Measurements from ENCODE around the gene FLAD1.

The FLAD1 gene

GRCh38 chr1:155017041-155017945, 34.1 kb downstream of the FLAD1 start:
- DNase-seq (ENCODE audit: low spot score): peak; percentile 91

DNA sequence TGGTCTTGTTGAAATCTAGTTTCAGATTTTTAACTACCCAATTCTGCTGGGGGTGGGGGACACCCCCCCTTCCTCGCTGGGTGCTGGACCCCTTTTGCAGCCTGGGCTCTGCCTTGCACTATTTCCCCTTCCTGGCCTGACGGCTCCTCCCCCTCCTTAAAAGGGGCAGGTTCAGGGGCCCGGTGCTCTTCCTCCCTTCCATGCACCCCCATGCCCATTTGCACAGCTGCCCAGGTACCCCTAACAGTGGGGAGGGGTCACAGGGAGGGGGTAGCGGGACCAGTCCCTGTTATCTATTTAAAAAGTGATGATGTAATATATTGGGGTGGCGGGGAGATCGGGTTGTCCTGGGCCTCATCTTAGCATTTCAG, 34.8 kb downstream of the FLAD1 start:
- DNase-seq (ENCODE audit: low spot score): no peak

DNA sequence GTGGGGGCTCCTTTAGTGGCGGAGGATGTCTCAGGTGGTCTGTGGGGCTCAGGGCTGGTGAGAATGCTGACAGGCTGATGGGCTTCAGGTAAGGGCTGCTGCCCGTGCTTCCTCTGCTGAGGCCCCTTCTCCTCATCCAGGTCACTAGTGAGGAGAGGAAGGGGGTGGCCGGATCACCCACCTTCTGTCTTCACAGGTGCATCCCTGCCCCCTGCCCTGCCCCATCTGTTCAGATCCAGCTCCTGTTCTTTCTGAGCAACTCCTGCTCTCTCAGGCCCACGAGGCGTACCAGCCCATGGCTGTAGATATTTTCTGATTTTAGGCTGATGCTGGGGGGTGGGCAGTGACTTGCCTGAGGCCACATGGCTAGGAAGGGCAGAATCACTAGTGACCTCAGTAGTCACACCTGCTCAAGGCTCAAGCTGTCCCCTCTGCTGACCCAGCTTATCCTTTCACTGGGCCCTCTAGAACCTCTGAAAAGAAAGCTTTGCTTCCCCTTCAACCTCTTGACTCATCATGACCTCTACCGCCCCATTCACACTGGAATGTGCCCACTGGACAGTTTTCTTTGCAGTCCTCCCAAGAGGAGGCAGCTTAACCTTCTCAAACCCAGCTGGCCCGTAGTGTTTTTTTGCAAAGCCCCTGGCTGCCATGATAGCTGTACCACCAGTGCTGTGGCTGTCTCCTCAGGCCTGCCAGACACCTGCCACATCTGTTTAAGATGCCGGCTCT, 35.6 kb downstream of the FLAD1 start:
- no peak for DNase-seq (ENCODE audit: low spot score)

DNA sequence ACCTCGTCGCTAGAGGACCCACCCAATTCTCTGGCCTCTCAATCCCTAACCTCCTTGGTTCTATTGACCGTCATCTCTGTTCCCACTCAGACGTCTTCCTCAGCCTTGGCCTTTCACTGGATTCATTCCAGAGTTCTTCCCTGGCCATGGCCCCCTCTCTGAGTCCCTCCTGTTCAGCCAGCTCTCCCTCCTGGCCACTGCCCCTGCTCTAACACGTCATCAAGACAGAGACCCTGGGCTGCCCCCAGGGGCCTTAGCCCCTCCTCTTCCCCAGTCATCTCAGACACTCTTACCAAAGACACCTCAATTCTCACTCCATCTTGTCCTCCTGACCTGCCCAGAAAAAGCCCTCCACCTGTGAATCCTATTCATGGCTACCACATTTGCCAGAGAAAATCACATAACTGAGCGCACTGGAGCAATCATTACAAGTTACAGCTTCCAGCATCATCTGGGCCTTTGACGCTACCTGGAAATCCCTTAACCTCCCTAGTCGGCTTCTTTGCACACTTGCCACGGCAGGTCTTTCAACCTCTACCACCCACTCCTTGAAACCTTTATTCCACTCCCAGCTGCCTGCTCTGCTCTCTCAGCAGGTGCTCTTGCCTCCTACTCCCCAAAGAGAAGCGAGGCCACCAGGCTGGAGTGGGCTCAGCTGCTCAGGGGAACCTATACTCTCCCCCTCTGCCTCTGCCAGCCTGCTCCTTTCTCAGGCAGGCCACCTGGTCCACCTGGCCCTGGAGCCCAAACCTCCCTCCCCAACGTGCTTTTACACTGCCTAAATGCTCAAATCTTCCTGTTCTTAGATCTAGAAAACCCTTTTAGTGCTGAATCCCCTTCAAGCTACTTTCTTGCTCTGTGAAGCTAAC, 36.5 kb downstream of the FLAD1 start:
- no peak for DNase-seq (ENCODE audit: low spot score)

DNA sequence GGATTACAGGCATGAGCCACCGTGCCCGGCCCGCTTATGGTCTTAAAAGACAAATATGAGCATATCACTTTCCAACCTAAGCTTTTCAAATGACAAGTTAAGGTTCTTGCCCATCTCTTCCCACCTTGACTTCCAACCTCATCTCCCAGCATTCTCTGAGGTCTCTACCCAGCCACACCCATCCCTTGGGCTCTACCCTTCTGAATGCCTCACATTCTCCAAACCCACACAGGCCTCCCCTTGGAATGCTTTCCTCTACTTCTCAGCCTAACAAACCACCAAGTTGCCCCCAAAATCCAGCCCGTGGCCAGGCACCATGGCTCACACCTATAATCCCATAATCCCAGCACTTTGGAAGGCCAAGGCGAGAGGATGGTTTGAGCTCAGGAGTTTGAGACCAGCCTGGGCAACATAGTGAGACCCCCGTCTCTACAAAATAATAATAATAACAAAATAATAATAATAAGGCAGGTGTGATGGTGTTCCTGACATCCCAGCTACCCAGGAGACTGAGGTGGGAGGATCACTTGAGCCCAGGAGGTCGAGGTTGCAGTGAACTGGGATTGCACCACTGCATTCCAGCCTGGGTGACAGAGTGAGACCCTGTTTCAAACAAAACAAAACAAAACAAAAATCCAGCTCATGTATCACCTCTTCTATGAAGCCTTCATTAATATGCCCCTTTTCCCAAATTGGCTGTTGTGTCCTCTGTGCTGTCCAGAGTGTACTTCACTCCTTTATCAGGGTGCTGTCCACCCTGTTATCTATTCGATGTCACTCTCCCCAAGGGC, 39.2 kb downstream of the FLAD1 start:
- no peak for DNase-seq (ENCODE audit: low spot score)

DNA sequence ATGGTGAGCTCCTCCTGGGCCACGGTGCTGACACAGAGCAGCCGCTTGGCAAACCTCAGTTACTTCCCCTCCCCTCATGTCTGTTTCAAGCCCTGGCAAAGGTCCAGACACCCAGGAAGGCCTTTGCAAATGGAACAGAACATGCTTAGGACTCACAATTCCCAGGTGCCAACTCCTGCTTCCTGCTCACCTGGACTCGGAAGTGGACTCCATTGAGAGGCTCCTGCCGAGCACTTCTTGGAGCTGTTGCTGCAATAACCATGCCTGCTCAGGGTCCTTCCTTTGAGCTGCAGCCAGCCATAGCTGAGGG, 39.7 kb downstream of the FLAD1 start:
- no peak for DNase-seq (ENCODE audit: low spot score)

GRCh38 chr1:155023627-155024026, 40.5 kb downstream of the FLAD1 start:
- no peak for DNase-seq (ENCODE audit: low spot score)

GRCh38 chr1:155024315-155024714, 41.2 kb downstream of the FLAD1 start:
- no peak for DNase-seq (ENCODE audit: low spot score)

DNA sequence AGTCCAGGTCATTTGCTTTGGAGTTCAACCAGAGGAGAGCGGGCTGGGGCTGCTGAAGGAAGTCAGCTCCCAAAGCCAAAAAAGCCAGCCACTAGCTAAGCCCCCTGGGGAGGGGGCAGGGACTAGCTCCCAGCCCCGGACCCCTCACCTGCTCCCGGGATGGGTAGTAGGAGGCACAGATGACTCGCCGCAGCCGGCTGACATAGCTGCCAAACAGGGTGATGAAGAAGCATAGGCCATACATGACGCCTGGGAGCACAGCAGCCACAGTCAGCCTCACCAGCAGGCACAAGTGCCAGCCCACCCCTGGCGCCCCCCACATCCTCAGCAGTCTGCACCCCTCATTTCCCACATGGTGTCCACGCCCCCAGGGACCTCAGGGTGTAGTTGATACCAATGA, 43.0 kb downstream of the FLAD1 start:
- no peak for DNase-seq (ENCODE audit: low spot score)

GRCh38 chr1:155026588-155026987, 43.4 kb downstream of the FLAD1 start:
- DNase-seq (ENCODE audit: low spot score): no peak

- no peak for DNase-seq (ENCODE audit: low spot score)
Observed at GRCh38 chr1:155029513-155030242, 46.5 kb downstream of the FLAD1 start.

DNA sequence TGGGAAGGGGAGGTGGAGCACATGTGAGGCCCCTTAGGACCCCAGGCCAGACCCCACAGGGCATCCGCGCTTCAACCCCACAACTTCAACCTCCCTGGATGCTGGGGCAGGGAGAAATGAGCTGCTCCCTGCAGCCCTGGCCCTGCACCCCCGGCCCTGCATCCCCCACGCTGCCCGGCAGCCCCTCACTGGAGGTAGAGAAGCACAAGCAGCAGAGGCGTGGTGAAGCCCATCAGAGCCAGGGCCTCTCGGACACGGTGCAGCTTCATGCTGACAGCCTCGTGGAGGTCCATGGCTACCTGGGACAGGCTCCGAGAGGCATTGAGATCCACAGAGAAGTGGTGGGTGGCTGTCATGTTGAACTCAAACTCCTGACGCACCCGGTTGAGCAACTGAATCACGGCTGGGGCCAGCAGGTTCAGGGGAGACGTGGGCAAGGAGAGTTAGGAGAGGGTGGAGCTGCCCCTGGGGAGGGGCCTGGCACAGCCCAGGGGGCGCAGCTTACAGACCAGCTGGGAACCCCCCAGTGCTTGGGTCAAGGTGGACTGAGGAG, 47.2 kb downstream of the FLAD1 start:
- no peak for DNase-seq (ENCODE audit: low spot score)

GRCh38 chr1:155030899-155031298, 47.8 kb downstream of the FLAD1 start:
- no peak for DNase-seq (ENCODE audit: low spot score)

DNA sequence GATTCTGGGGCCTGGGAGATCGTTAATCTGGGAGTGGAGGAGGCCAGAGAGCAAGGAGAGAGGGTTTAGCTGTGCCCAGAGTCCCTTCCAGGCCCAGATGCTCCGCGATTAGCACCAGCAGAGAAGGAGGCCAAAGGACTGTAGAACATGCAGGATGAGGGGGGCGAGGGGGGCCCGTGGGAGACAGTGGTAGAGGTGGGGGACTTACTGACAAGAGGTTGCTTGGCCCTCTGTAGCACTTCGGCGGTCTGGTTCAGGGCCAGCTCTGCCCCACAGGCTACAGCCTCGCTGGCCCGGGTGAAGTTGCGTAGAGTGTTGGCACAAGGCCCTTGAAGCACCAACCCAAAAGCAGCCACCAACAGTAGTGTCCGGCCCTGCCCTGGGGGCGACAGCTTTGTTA, 49.7 kb downstream of the FLAD1 start:
- no peak for DNase-seq (ENCODE audit: low spot score)

GRCh38 chr1:155033524-155033923, 50.4 kb downstream of the FLAD1 start, which contains the start of the genes DCST1 and DCST2:
Gene DCST1, plus strand, starts transcription at chr1:155033824. Its CDS starts 213 bp downstream, at chr1:155034037.
Gene DCST2, minus strand, starts transcription at chr1:155033781. Its CDS starts 80 bp downstream, at chr1:155033701.
- no peak for DNase-seq (ENCODE audit: low spot score)

DNA sequence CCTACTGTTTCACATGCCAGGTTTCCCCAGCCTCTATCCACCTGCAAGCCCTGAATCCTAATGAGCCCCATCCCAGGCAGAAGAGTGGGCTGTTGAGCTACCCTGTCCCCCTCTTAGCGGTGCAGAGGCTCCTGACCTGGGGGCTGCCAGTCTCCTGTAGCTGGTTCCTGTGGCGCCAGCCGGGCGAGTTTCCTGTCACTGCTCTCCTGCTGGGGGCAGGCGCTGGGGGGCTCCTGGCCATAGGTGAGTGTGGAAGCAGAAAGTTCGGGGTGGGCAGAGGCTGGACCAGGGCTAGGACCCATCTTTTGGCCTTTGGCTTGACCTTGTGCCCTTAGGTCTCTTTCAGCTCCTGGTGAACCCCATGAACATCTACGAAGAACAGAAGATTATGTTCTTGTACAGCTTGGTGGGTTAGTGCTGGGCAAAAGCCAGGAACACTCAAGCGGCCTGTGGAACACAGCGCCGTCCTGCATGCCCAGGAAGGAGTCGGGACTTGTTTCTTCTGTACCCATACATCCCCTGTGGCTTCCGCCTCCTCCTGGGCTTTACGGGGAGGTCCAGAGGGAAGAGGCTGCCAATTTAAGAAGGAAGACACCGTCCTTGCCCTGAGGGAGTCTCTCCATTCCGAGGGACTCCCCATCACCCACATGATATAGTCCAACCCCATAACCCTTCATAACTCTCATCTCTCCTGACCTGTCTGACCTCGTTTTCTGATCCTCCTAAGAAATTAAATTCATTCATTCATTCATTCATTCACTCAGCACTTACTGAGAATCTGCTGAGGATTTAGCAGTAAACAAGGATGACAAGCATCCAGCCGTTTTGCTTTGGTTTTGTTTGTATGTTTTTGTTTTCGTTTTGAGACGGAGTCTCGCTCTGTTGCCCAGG, 51.4 kb downstream of the FLAD1 start:
- DNase-seq (ENCODE audit: low spot score): no peak

DNA sequence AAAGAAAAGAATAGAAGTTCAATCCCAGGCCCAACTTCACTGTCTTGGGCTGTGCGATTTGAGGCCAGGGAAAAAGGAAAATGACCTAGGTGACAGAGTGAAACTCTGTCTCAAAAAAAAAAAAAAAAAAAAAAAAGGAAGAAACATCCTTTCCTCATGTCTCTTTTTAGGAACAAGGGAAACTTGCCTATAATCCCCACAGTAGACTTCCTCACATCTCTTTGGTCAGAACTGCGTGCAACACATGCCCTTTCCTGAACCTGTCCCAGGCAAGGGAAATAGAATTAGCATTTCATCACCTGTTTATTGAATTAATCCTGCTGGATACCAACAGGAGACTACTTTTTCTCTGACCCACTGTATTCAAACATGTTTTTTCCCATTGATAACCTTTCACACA, 52.8 kb downstream of the FLAD1 start:
- DNase-seq (ENCODE audit: low spot score): no peak

GRCh38 chr1:155037043-155037442, 53.9 kb downstream of the FLAD1 start:
- DNase-seq (ENCODE audit: low spot score): no peak

DNA sequence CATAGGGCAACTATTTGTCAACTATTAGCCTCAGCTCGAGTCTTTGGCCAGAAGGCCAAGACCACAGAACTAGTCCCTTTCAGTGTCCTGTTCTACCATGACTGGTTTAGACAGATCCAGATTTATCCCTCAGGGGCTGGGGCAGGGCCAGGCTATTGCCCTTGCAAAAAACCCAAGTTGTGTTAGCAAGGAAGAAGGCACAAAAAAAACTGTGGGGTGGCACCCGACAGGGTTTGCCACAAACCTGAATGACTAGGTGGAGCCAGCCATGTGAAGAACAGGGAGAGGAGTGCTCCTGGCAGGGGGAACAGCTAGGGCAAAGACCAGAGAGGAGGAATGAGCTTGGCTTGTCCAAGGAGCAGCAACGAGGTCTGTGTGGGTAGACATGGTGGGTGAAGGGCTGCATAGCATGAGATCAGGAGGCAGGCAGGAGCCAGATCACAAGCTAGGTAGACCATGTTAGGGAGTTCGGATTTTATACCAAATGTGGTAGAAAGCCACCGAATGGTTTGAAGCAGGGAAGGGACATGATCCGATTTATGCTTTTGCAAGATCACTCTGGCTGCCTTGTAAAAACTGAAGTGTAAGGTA, 54.8 kb downstream of the FLAD1 start:
- no peak for DNase-seq (ENCODE audit: low spot score)
